ENCODE results near the gene ROBO2. TPM values are rescaled to one million over a fixed set of nuclear protein-coding genes. Genes with fewer than 3 reads are reported as not detected.

The ROBO2 gene
- total RNA-seq, 2 donors from 2014 or later = not detected

DNA sequence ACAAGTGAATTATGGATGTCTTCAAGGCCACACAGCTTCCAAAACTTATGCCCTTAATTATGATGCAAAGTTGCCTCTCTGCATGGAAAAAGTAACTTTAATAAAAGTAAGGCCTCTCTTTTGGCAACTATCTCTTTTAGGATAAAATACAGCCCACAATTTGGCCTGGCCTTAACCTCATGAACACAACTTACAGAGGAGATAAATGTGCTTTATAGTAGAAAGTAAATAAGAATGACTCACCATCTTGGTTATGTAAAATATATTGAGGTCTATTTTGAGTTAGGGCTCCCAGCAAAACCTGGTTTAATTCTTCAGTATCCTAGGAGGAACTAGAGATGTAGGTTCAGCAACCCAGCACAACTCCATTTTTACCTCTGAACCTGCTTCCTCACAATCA is 164.0 kb downstream of the ROBO2 start:
- Mint-ChIP-seq H3K9me3 (peaks cover 7% of the 10 kb centered on the region), H3K27ac (no peak overlapping the region), H3K36me3 (no peaks in the 10 kb centered on the region), H3K4me1 (ENCODE audit: low read depth in 2 of 2) (no peaks in the 10 kb centered on the region), H3K27me3 (no peaks in the 10 kb centered on the region), H3K4me3 (no peak overlapping the region)
- ATAC-seq (no peak), DNase-seq (ENCODE audit: low spot score) (no peak)

DNA sequence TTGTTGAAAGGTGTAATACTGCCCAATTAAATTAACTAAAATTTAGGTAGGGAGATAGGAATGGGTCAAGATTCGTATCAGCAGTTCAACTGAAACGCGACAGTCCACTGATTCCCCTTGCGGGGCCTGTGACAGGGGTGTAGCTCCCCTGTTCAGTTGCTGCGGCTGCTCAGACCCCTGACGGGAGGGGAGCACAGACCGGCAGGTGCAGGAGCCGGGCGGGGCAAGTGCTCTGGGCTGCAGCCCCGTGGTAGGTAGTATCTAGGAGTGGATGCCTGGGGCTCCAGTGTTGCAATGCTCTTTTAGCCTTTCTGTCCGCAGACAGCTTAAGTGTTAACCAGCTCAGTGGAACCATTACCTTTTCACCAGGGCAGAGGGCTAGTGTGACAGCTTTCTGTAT is 164.9 kb downstream of the ROBO2 start:
- Mint-ChIP-seq H3K4me1 (ENCODE audit: low read depth in 2 of 2) (no peaks in the 10 kb centered on the region), H3K36me3 (no peaks in the 10 kb centered on the region), H3K27me3 (no peaks in the 10 kb centered on the region), H3K4me3 (no peak overlapping the region), H3K27ac (no peak overlapping the region), H3K9me3 (peaks cover 7% of the 10 kb centered on the region)
- DNase-seq (ENCODE audit: low spot score) (no peak), ATAC-seq (no peak)

DNA sequence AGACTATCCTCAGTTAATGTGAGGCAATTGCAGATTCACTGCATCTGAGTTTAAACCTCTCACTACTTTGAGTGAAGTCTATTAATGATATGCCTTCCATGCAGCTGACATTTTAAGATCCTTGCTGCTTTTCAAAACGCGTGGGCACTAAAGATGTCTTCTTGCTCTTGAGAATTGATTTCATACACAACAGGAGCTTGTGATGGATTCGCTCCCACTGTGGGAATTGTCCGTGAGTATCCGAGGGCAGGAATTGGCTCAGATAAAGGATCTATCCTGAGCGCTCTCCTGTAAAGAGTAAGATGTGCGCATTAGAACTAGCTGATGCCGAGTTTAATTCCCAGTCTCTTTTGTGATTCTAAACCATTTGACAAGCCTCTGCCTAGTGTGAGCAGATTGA is 167.9 kb downstream of the ROBO2 start:
- H3K27me3 Mint-ChIP-seq = no peaks in the 10 kb centered on the region
- no peak for ATAC-seq
- no peak overlapping the region for H3K4me3 Mint-ChIP-seq

GRCh38 chr3:77222701-77223100 is 182.8 kb downstream of the ROBO2 start:
- H3K27ac Mint-ChIP-seq = no peak overlapping the region
- peaks cover 10% of the 10 kb centered on the region for H3K9me3 Mint-ChIP-seq
- H3K4me1 Mint-ChIP-seq (ENCODE audit: low read depth in 2 of 2) = no peaks in the 10 kb centered on the region
- no peak for DNase-seq (ENCODE audit: low spot score)
- peaks cover 5% of the 10 kb centered on the region for H3K36me3 Mint-ChIP-seq
- no peaks in the 10 kb centered on the region for H3K27me3 Mint-ChIP-seq
- H3K4me3 Mint-ChIP-seq = no peak overlapping the region
- no peak for ATAC-seq

More for the DNA sequence above, 167.9 kb downstream of the ROBO2 start:
- H3K36me3 Mint-ChIP-seq = no peaks in the 10 kb centered on the region
- no peaks in the 10 kb centered on the region for H3K4me1 Mint-ChIP-seq (ENCODE audit: low read depth in 2 of 2)
- no peak overlapping the region for H3K27ac Mint-ChIP-seq
- H3K9me3 Mint-ChIP-seq = peaks cover 8% of the 10 kb centered on the region
- DNase-seq (ENCODE audit: low spot score) = no peak

GRCh38 chr3:77227567-77227966 is 187.7 kb downstream of the ROBO2 start:
- Mint-ChIP-seq H3K36me3 (peaks cover 5% of the 10 kb centered on the region), H3K27me3 (no peaks in the 10 kb centered on the region), H3K9me3 (peaks cover 13% of the 10 kb centered on the region), H3K27ac (no peak overlapping the region), H3K4me1 (ENCODE audit: low read depth in 2 of 2) (no peaks in the 10 kb centered on the region), H3K4me3 (no peak overlapping the region)
- DNase-seq (ENCODE audit: low spot score) (no peak), ATAC-seq (no peak)

GRCh38 chr3:77232557-77232956 is 192.7 kb downstream of the ROBO2 start:
- Mint-ChIP-seq H3K36me3 (no peaks in the 10 kb centered on the region), H3K4me3 (no peak overlapping the region), H3K9me3 (peaks cover 13% of the 10 kb centered on the region), H3K27ac (no peak overlapping the region), H3K4me1 (ENCODE audit: low read depth in 2 of 2) (no peaks in the 10 kb centered on the region), H3K27me3 (no peaks in the 10 kb centered on the region)
- ATAC-seq (no peak), DNase-seq (ENCODE audit: low spot score) (no peak)

- no peaks in the 10 kb centered on the region for H3K27me3 Mint-ChIP-seq
- ATAC-seq = no peak
Measured at GRCh38 chr3:77234004-77234403, 194.1 kb downstream of the ROBO2 start.

GRCh38 chr3:77236118-77236517 is 196.2 kb downstream of the ROBO2 start:
- ATAC-seq = no peak
- DNase-seq (ENCODE audit: low spot score) = no peak
- H3K27me3 Mint-ChIP-seq = no peaks in the 10 kb centered on the region
- no peak overlapping the region for H3K27ac Mint-ChIP-seq
- no peak overlapping the region for H3K4me3 Mint-ChIP-seq
- no peaks in the 10 kb centered on the region for H3K4me1 Mint-ChIP-seq (ENCODE audit: low read depth in 2 of 2)
- H3K9me3 Mint-ChIP-seq = peaks cover 15% of the 10 kb centered on the region
- no peaks in the 10 kb centered on the region for H3K36me3 Mint-ChIP-seq

More at GRCh38 chr3:77234004-77234403, 194.1 kb downstream of the ROBO2 start:
- H3K9me3 Mint-ChIP-seq = peaks cover 15% of the 10 kb centered on the region
- H3K4me1 Mint-ChIP-seq (ENCODE audit: low read depth in 2 of 2) = no peaks in the 10 kb centered on the region
- no peak overlapping the region for H3K4me3 Mint-ChIP-seq
- H3K36me3 Mint-ChIP-seq = no peaks in the 10 kb centered on the region
- no peak for DNase-seq (ENCODE audit: low spot score)
- H3K27ac Mint-ChIP-seq = no peak overlapping the region

GRCh38 chr3:77240072-77240650 is 200.3 kb downstream of the ROBO2 start:
- peaks cover 5% of the 10 kb centered on the region for H3K36me3 Mint-ChIP-seq
- DNase-seq (ENCODE audit: low spot score) (no peak), ATAC-seq (no peak)
- no peaks in the 10 kb centered on the region for H3K4me1 Mint-ChIP-seq (ENCODE audit: low read depth in 2 of 2)
- no peak overlapping the region for H3K4me3 Mint-ChIP-seq
- H3K9me3 Mint-ChIP-seq = peaks cover 11% of the 10 kb centered on the region
- H3K27ac Mint-ChIP-seq = no peak overlapping the region
- no peaks in the 10 kb centered on the region for H3K27me3 Mint-ChIP-seq

DNA sequence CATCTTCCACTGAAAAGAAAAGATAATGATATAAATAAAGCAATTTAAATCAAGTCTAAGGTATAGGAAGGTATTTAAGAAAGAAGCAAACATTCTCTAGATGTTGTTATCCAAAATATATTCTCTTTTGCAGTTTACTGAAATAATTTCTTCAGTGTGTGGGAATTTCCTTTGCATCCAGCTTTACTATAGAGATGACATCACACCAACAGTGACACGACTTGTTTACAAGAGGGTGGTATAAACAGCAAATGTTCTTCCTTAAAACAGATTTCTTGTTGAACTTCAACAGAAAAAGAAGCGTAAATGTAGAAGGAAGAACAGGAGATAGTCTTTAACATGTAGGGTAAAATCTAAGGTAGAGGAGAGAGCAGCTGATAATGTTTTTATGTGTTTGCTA is 202.5 kb downstream of the ROBO2 start:
- ATAC-seq = no peak
- H3K36me3 Mint-ChIP-seq = peaks cover 5% of the 10 kb centered on the region

GRCh38 chr3:77244981-77245380 is 205.1 kb downstream of the ROBO2 start:
- Mint-ChIP-seq H3K4me1 (ENCODE audit: low read depth in 2 of 2) (no peaks in the 10 kb centered on the region), H3K27ac (no peak overlapping the region), H3K36me3 (peaks cover 5% of the 10 kb centered on the region), H3K27me3 (no peaks in the 10 kb centered on the region), H3K9me3 (peaks cover 12% of the 10 kb centered on the region), H3K4me3 (no peak overlapping the region)
- DNase-seq (ENCODE audit: low spot score) (no peak), ATAC-seq (no peak)

More for the DNA sequence above, 202.5 kb downstream of the ROBO2 start:
- no peak for DNase-seq (ENCODE audit: low spot score)
- Mint-ChIP-seq H3K27me3 (no peaks in the 10 kb centered on the region), H3K9me3 (peaks cover 12% of the 10 kb centered on the region), H3K4me3 (no peak overlapping the region), H3K4me1 (ENCODE audit: low read depth in 2 of 2) (no peaks in the 10 kb centered on the region), H3K27ac (no peak overlapping the region)

- no peaks in the 10 kb centered on the region for H3K27me3 Mint-ChIP-seq
- no peak overlapping the region for H3K4me3 Mint-ChIP-seq
- peaks cover 7% of the 10 kb centered on the region for H3K36me3 Mint-ChIP-seq
- no peaks in the 10 kb centered on the region for H3K4me1 Mint-ChIP-seq (ENCODE audit: low read depth in 2 of 2)
- no peak overlapping the region for H3K27ac Mint-ChIP-seq
- peaks cover 18% of the 10 kb centered on the region for H3K9me3 Mint-ChIP-seq
- DNase-seq (ENCODE audit: low spot score) (no peak), ATAC-seq (no peak)
Measured at GRCh38 chr3:77247061-77247460, 207.2 kb downstream of the ROBO2 start.

DNA sequence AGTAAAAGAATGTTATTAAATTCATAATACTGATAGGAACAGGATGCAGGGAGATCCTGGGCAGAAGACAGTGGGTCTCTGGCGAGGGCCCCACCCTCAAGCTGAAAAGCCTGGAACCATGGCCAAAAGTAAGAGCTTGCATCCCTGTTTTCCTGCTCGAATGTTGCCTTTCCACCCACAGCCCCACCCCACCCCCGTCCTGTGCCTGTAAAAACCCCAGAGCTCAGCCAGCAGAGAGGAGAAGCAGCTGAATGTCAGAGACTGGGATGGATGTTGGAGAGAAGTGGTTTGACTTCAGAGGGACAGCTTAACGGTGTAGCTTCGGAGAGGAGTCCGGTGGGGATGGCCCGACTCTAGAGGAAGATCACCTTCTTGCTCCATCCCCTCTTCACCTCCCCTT is 207.9 kb downstream of the ROBO2 start:
- Mint-ChIP-seq H3K36me3 (peaks cover 10% of the 10 kb centered on the region), H3K4me1 (ENCODE audit: low read depth in 2 of 2) (no peaks in the 10 kb centered on the region), H3K4me3 (no peak overlapping the region), H3K9me3 (peaks cover 17% of the 10 kb centered on the region), H3K27ac (no peak overlapping the region), H3K27me3 (no peaks in the 10 kb centered on the region)
- DNase-seq (ENCODE audit: low spot score) (no peak), ATAC-seq (no peak)

- DNase-seq (ENCODE audit: low spot score) = no peak
- Mint-ChIP-seq H3K27me3 (no peaks in the 10 kb centered on the region), H3K36me3 (peaks cover 10% of the 10 kb centered on the region), H3K9me3 (peaks cover 16% of the 10 kb centered on the region), H3K4me1 (ENCODE audit: low read depth in 2 of 2) (no peaks in the 10 kb centered on the region), H3K4me3 (no peak overlapping the region), H3K27ac (no peak overlapping the region)
- ATAC-seq = peak in 1 of 2 donors; percentile 32
Measured at GRCh38 chr3:77248420-77248819, 208.5 kb downstream of the ROBO2 start.

GRCh38 chr3:77251136-77251535 is 211.2 kb downstream of the ROBO2 start:
- Mint-ChIP-seq H3K27me3 (no peaks in the 10 kb centered on the region), H3K4me1 (ENCODE audit: low read depth in 2 of 2) (no peaks in the 10 kb centered on the region), H3K27ac (no peak overlapping the region), H3K36me3 (peaks cover 6% of the 10 kb centered on the region), H3K4me3 (no peak overlapping the region), H3K9me3 (peaks cover 11% of the 10 kb centered on the region)
- DNase-seq (ENCODE audit: low spot score) (no peak), ATAC-seq (no peak)
